Activated CD4-positive, alpha-beta T cell treated with anti-CD3 and anti-CD28 coated beads for 36 hours (primary cell): ENCODE results near the gene ISLR. TPM values are rescaled to one million over a fixed set of nuclear protein-coding genes. Genes with fewer than 3 reads are reported as not detected.

Source experiments
- ATAC-seq: fragments of 200-7000 bp; cut with Tn5 transposase; one replicate; pipeline ENCODE4 v1.10.0; 2021; ENCODE audit warnings: mild to moderate bottlenecking, moderate library complexity
- CTCF ChIA-PET: fragments of 350-600 bp; sonication (Branson Sonifier 250); formaldehyde crosslinking; loops from one replicate; lab custom pipeline; 2021; ENCODE audit warnings: antibody characterized with exemption; lab: Charles Lee
- POLR2A ChIA-PET: fragments of 350-600 bp; sonication (Branson Sonifier 250); formaldehyde crosslinking; loops from one replicate; lab custom pipeline; 2021; ENCODE audit warnings: antibody characterized with exemption, inconsistent platforms; lab: Charles Lee
- DNase-seq: peaks from one replicate; pipeline ENCODE4 v3.0.0-alpha.2; 2020
- H3K27ac Mint-ChIP-seq: one replicate; pipeline ENCODE4 v1.8.0; 2021; ENCODE audit warnings: mixed read lengths
- H3K27me3 Mint-ChIP-seq: one replicate; pipeline ENCODE4 v1.8.0; 2021; ENCODE audit warnings: mixed read lengths
- H3K36me3 Mint-ChIP-seq: one replicate; pipeline ENCODE4 v1.8.0; 2021; ENCODE audit warnings: low read depth, mixed read lengths
- H3K4me1 Mint-ChIP-seq: one replicate; pipeline ENCODE4 v1.8.0; 2021; ENCODE audit warnings: mixed read lengths
- H3K4me3 Mint-ChIP-seq: one replicate; pipeline ENCODE4 v1.8.0; 2021; ENCODE audit warnings: mild to moderate bottlenecking, moderate library complexity, mixed read lengths
- H3K9me3 Mint-ChIP-seq: one replicate; pipeline ENCODE4 v1.8.0; 2021; ENCODE audit warnings: low read depth, mixed read lengths
- intact Hi-C, 2 experiments: fragments of 100-400 bp; cut with DNase I in 1 of 2; cut with micrococcal nuclease in 1 of 2; formaldehyde crosslinking; loops; one replicate each; pipeline versions ENCODE4 v1.14.2 to v1.15.1; 2022 to 2024; cut with DNase I, micrococcal nuclease
- total RNA-seq, 2 experiments: library from RNA; stranded (reverse); gene quantifications; one replicate each; pipeline ENCODE4 v1.2.3, GENCODE V29; 2021

Gene ISLR
- total RNA-seq, 2 experiments from 2014 or later: not detected

- ChIA-PET POLR2A (no interaction called here), CTCF (interaction anchor here (0.5 kb wide), 1 partner anchor 56 kb away, joined by 3 read pairs; no protein-coding TSS in a partner anchor)
- no peaks in the 10 kb centered on the region for H3K36me3 Mint-ChIP-seq
- intact Hi-C loops: no loop called here
- DNase-seq: no peak
- no peak overlapping the region for H3K4me3 Mint-ChIP-seq
- H3K4me1 Mint-ChIP-seq: peaks cover 31% of the 10 kb centered on the region
- no peaks in the 10 kb centered on the region for H3K9me3 Mint-ChIP-seq
- no peak overlapping the region for H3K27ac Mint-ChIP-seq
- no peak for ATAC-seq
- peaks cover 74% of the 10 kb centered on the region for H3K27me3 Mint-ChIP-seq
Observed at GRCh38 chr15:74130849-74131627, 42.5 kb upstream of the ISLR start.

GRCh38 chr15:74131628-74132413 is 41.7 kb upstream of the ISLR start:
- H3K4me3 Mint-ChIP-seq: peak overlapping the region; percentile 21
- ChIA-PET CTCF (interaction anchor here (0.5 to 1.3 kb wide), 2 partner anchors 55 to 187 kb away, joined by 3 read pairs; no protein-coding TSS in a partner anchor), POLR2A (no interaction called here)
- peaks cover 75% of the 10 kb centered on the region for H3K27me3 Mint-ChIP-seq
- ATAC-seq (no peak), DNase-seq (no peak)
- H3K36me3 Mint-ChIP-seq: no peaks in the 10 kb centered on the region
- H3K9me3 Mint-ChIP-seq: no peaks in the 10 kb centered on the region
- intact Hi-C loops: no loop called here
- peaks cover 35% of the 10 kb centered on the region for H3K4me1 Mint-ChIP-seq
- no peak overlapping the region for H3K27ac Mint-ChIP-seq

- Mint-ChIP-seq H3K4me1 (peaks cover 36% of the 10 kb centered on the region), H3K27me3 (peaks cover 78% of the 10 kb centered on the region), H3K27ac (no peak overlapping the region), H3K4me3 (no peak overlapping the region), H3K36me3 (no peaks in the 10 kb centered on the region), H3K9me3 (no peaks in the 10 kb centered on the region)
- DNase-seq (peak; percentile 59), ATAC-seq (peak; percentile 49)
- intact Hi-C loops: no loop called here
- ChIA-PET CTCF (interaction anchor here (1.3 kb wide), 1 partner anchor 186 kb away, joined by 3 read pairs; no protein-coding TSS in a partner anchor), POLR2A (no interaction called here)
Observed at GRCh38 chr15:74132681-74133651, 40.5 kb upstream of the ISLR start.

- Mint-ChIP-seq H3K36me3 (no peaks in the 10 kb centered on the region), H3K27me3 (peaks cover 79% of the 10 kb centered on the region), H3K4me1 (peaks cover 31% of the 10 kb centered on the region), H3K9me3 (no peaks in the 10 kb centered on the region), H3K4me3 (no peak overlapping the region), H3K27ac (no peak overlapping the region)
- CTCF ChIA-PET: interaction anchor here (0.7 to 1.0 kb wide), 3 partner anchors 161 to 406 kb away, joined by 3 to 4 read pairs (median 3); no protein-coding TSS in a partner anchor
- POLR2A ChIA-PET: interaction anchor here (0.6 kb wide), 1 partner anchor 18 kb away, joined by 6 read pairs; no protein-coding TSS in a partner anchor
- DNase-seq (no peak), ATAC-seq (no peak)
- intact Hi-C loops: no loop called here
Observed at GRCh38 chr15:74133694-74134386, 39.7 kb upstream of the ISLR start.

DNA sequence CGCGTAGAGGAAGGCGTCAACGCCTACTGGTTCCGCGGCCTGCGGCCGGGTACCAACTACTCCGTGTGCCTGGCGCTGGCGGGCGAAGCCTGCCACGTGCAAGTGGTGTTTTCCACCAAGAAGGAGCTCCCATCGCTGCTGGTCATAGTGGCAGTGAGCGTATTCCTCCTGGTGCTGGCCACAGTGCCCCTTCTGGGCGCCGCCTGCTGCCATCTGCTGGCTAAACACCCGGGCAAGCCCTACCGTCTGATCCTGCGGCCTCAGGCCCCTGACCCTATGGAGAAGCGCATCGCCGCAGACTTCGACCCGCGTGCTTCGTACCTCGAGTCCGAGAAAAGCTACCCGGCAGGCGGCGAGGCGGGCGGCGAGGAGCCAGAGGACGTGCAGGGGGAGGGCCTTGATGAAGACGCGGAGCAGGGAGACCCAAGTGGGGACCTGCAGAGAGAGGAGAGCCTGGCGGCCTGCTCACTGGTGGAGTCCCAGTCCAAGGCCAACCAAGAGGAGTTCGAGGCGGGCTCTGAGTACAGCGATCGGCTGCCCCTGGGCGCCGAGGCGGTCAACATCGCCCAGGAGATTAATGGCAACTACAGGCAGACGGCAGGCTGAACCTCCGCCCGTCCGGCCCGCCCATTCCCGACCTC is 39.0 kb upstream of the ISLR start:
- ATAC-seq (peak; percentile 17), DNase-seq (peak; percentile 59)
- Mint-ChIP-seq H3K27me3 (peaks cover 76% of the 10 kb centered on the region), H3K27ac (no peak overlapping the region), H3K9me3 (no peaks in the 10 kb centered on the region), H3K36me3 (no peaks in the 10 kb centered on the region), H3K4me1 (peaks cover 26% of the 10 kb centered on the region), H3K4me3 (no peak overlapping the region)
- ChIA-PET CTCF (interaction anchor here (0.7 to 1.0 kb wide), 4 partner anchors 148 to 407 kb away, joined by 3 to 4 read pairs (median 3); no protein-coding TSS in a partner anchor), POLR2A (interaction anchor here (0.6 kb wide), 1 partner anchor 17 kb away, joined by 6 read pairs; no protein-coding TSS in a partner anchor)
- intact Hi-C loops: no loop called here

DNA sequence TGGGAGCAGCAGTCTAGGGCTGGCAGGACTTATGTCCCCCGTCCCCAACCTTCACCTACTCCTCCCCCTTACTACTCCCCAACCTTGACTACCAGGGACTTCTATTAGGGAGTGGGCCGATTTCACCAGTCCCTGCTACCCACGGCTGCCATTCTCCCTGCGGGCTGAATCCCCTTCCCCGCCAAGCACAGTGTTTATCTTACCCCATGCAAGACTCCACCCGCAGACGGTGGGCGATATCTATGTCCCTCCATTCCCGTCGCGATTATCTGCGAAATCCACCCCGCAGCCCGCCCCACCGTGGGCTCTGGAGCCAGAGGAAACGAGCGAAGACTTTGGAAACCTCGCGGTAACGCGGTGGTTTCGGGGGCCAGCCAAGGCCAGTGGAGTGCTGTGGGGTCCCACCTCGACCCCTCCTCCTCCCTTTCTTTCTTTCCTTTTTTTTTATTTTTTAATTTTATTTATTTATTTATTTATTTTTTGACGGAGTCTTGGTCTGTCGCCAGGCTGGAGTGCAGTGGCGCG is 38.4 kb upstream of the ISLR start:
- intact Hi-C loops: no loop called here
- Mint-ChIP-seq H3K36me3 (no peaks in the 10 kb centered on the region), H3K4me1 (peaks cover 22% of the 10 kb centered on the region), H3K27ac (no peak overlapping the region), H3K4me3 (peak overlapping the region; percentile 23), H3K9me3 (no peaks in the 10 kb centered on the region), H3K27me3 (peaks cover 74% of the 10 kb centered on the region)
- POLR2A ChIA-PET: no interaction called here
- DNase-seq: no peak
- no peak for ATAC-seq
- CTCF ChIA-PET: interaction anchor here (0.6 to 0.7 kb wide), 2 partner anchors 147 to 163 kb away, joined by 3 read pairs; no protein-coding TSS in a partner anchor

- ChIA-PET CTCF (no interaction called here), POLR2A (no interaction called here)
- intact Hi-C loops: no loop called here
- Mint-ChIP-seq H3K27me3 (peaks cover 66% of the 10 kb centered on the region), H3K36me3 (no peaks in the 10 kb centered on the region), H3K27ac (no peak overlapping the region), H3K9me3 (no peaks in the 10 kb centered on the region), H3K4me1 (peaks cover 22% of the 10 kb centered on the region), H3K4me3 (peak overlapping the region; percentile 47)
- ATAC-seq: no peak
- DNase-seq: no peak
Observed at GRCh38 chr15:74136540-74136813, 37.0 kb upstream of the ISLR start.

- intact Hi-C loops: no loop called here
- H3K27me3 Mint-ChIP-seq: peaks cover 63% of the 10 kb centered on the region
- ATAC-seq: no peak
- H3K9me3 Mint-ChIP-seq: no peaks in the 10 kb centered on the region
- ChIA-PET POLR2A (no interaction called here), CTCF (no interaction called here)
- no peak overlapping the region for H3K27ac Mint-ChIP-seq
- H3K4me1 Mint-ChIP-seq: peaks cover 22% of the 10 kb centered on the region
- no peak for DNase-seq
- H3K36me3 Mint-ChIP-seq: no peaks in the 10 kb centered on the region
- peak overlapping the region; percentile 47 for H3K4me3 Mint-ChIP-seq
Observed at GRCh38 chr15:74136814-74137536, 36.5 kb upstream of the ISLR start.

- no peak for DNase-seq
- Mint-ChIP-seq H3K4me1 (peaks cover 20% of the 10 kb centered on the region), H3K36me3 (no peaks in the 10 kb centered on the region), H3K9me3 (no peaks in the 10 kb centered on the region), H3K27ac (no peak overlapping the region), H3K27me3 (peaks cover 60% of the 10 kb centered on the region), H3K4me3 (no peak overlapping the region)
- no peak for ATAC-seq
- ChIA-PET CTCF (interaction anchor here (0.8 kb wide), 1 partner anchor 170 kb away, joined by 3 read pairs; no protein-coding TSS in a partner anchor), POLR2A (no interaction called here)
- intact Hi-C loops: no loop called here
Observed at GRCh38 chr15:74137537-74137894, 36.0 kb upstream of the ISLR start.
